HepG2 (cell line): ENCODE measurements around the gene DQX1. TPM values are rescaled to one million over a fixed set of nuclear protein-coding genes. Genes with fewer than 3 reads are reported as not detected.

Experiments
- TERF1 ChIP-seq: sonication (generic); formaldehyde crosslinking; IDR thresholded peaks from 2 replicates; pipeline ENCODE4 v1.8.0; 2022; ENCODE audit warnings: mild to moderate bottlenecking, missing genetic modification reagents, moderate library complexity
- ZBED4 ChIP-seq: sonication (generic); formaldehyde crosslinking; IDR thresholded peaks from 2 replicates; pipeline ENCODE4 v1.4.0; 2020; ENCODE audit warnings: missing genetic modification reagents, borderline replicate concordance
- ZKSCAN5 ChIP-seq: sonication (generic); formaldehyde crosslinking; IDR thresholded peaks from 2 replicates; pipeline ENCODE4 v1.5.1; 2020; ENCODE audit warnings: mild to moderate bottlenecking, missing genetic modification reagents
- ZNF33A ChIP-seq: sonication (generic); formaldehyde crosslinking; IDR thresholded peaks from 2 replicates; pipeline ENCODE4 v1.5.1; 2020; ENCODE audit warnings: missing genetic modification reagents, mild to moderate bottlenecking, moderate library complexity, borderline replicate concordance
- ZNF510 ChIP-seq: sonication (generic); formaldehyde crosslinking; IDR thresholded peaks from 2 replicates; pipeline ENCODE4 v1.4.0; 2020; ENCODE audit warnings: low read depth, mild to moderate bottlenecking, missing genetic modification reagents
- ZNF589 ChIP-seq: sonication (generic); formaldehyde crosslinking; conservative IDR thresholded peaks from 2 replicates; pipeline ENCODE4 v1.8.0; 2022; ENCODE audit warnings: mild to moderate bottlenecking, moderate library complexity, missing genetic modification reagents
- ZNF782 ChIP-seq: sonication (generic); formaldehyde crosslinking; IDR thresholded peaks from 2 replicates; pipeline ENCODE4 v1.4.0; 2020; ENCODE audit warnings: missing genetic modification reagents, mild to moderate bottlenecking, borderline replicate concordance
- polyA plus RNA-seq, 8 experiments: library from polyadenylated mRNA; depleted of rRNA in 3 of 8; stranded (reverse) in 7 of 8; unstranded in 1 of 8; fragments of >200 nt; fragmentation: Illumina TruSeq in 4 of 8; extraction: Trizol in 4 of 8; gene quantifications; 2 replicates each; pipeline versions ENCODE4 v1.2.1 to v1.2.3, GENCODE V29; 2011 to 2016; ENCODE audit warnings: low read depth in 4 of 8, missing spikeins in 1 of 8, mixed read lengths in 1 of 8; ENCODE audit not compliant: insufficient read depth in 1 of 8
- total RNA-seq, 5 experiments: library from RNA; depleted of rRNA; stranded (reverse); fragments of >200 nt; fragmentation: Illumina TruSeq; extraction: Trizol; gene quantifications; 2 replicates each; pipeline ENCODE4 v1.2.3, GENCODE V29; 2016; ENCODE audit warnings: low read depth in 1 of 5
- TF ChIP-seq, protein P1 (sequence below): sonication (generic); formaldehyde crosslinking; IDR thresholded peaks from 2 replicates; pipeline ENCODE4 v1.8.0; 2022; ENCODE audit warnings: mild to moderate bottlenecking, missing genetic modification reagents; ENCODE audit not compliant: insufficient replicate concordance
- TF ChIP-seq, protein P2 (sequence below): sonication (generic); formaldehyde crosslinking; IDR thresholded peaks from 2 replicates; pipeline ENCODE4 v1.4.0; 2020; ENCODE audit warnings: missing genetic modification reagents
- TF ChIP-seq, protein P3 (sequence below): sonication (generic); formaldehyde crosslinking; IDR thresholded peaks from 2 replicates; pipeline ENCODE4 v1.8.1; 2023; ENCODE audit warnings: mild to moderate bottlenecking, inconsistent platforms, moderate library complexity, missing genetic modification reagents, borderline replicate concordance
- TF ChIP-seq, protein P4 (sequence below): sonication (generic); formaldehyde crosslinking; IDR thresholded peaks from 2 replicates; pipeline ENCODE4 v1.5.1; 2020; ENCODE audit warnings: missing genetic modification reagents, mild to moderate bottlenecking, borderline replicate concordance
- TF ChIP-seq, protein P5 (sequence below): sonication (generic); formaldehyde crosslinking; IDR thresholded peaks from 2 replicates; pipeline ENCODE4 v1.8.0; 2022; ENCODE audit warnings: missing genetic modification reagents, low read depth, mild to moderate bottlenecking, borderline replicate concordance
- TF ChIP-seq, protein P6 (sequence below): sonication (generic); formaldehyde crosslinking; IDR thresholded peaks from 2 replicates; pipeline ENCODE4 v1.5.0; 2020; ENCODE audit warnings: mild to moderate bottlenecking, missing genetic modification reagents, borderline replicate concordance

The DQX1 gene
- total and polyA plus RNA-seq, 2 of the 13 experiments (the other 11 are each of a cell fraction or from before 2014, with no cell fraction given), result 27.6 to 89.8 TPM

GRCh38 chr2:74530239-74531187 lies 4.5 kb upstream of the DQX1 start (continued):
- TF ChIP-seq, protein P1, sequence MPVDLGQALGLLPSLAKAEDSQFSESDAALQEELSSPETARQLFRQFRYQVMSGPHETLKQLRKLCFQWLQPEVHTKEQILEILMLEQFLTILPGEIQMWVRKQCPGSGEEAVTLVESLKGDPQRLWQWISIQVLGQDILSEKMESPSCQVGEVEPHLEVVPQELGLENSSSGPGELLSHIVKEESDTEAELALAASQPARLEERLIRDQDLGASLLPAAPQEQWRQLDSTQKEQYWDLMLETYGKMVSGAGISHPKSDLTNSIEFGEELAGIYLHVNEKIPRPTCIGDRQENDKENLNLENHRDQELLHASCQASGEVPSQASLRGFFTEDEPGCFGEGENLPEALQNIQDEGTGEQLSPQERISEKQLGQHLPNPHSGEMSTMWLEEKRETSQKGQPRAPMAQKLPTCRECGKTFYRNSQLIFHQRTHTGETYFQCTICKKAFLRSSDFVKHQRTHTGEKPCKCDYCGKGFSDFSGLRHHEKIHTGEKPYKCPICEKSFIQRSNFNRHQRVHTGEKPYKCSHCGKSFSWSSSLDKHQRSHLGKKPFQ (CRISPR knock-in tag), result no peak
- TF ChIP-seq ZKSCAN5 (0 out of 2 replicates have a peak, but pooled peaks have one; percentile 39), ZNF33A (CRISPR knock-in tag) (no peak), TERF1 (CRISPR knock-in tag) (peak; percentile 2; the same call in 1 of the 2 replicates), ZNF782 (no peak), ZNF510 (CRISPR knock-in tag) (no peak), ZNF589 (peak; percentile 57; the same call in 1 of the 2 replicates), ZBED4 (no peak)
- TF ChIP-seq, protein P2, sequence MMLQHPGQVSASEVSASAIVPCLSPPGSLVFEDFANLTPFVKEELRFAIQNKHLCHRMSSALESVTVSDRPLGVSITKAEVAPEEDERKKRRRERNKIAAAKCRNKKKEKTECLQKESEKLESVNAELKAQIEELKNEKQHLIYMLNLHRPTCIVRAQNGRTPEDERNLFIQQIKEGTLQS (CRISPR knock-in tag), result no peak
- TF ChIP-seq, protein P3, sequence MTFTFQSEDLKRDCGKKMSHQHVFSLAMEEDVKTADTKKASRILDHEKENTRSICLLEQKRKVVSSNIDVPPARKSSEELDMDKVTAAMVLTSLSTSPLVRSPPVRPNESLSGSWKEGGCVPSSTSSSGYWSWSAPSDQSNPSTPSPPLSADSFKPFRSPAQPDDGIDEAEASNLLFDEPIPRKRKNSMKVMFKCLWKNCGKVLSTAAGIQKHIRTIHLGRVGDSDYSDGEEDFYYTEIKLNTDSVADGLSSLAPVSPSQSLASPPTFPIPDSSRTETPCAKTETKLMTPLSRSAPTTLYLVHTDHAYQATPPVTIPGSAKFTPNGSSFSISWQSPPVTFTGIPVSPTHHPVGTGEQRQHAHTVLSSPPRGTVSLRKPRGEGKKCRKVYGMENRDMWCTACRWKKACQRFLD (CRISPR knock-in tag), result no peak
- TF ChIP-seq, protein P4, sequence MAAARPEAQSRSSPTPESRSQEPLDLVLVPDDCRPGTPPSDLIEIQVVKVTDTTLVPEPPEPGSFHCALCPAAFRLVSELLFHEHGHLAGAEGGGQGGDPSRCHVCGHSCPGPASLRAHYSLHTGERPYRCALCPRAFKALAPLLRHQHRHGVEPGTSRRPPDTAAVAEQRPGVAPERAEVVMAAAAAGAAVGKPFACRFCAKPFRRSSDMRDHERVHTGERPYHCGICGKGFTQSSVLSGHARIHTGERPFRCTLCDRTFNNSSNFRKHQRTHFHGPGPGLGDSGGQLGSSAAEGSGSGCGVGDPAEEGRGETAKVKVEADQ (CRISPR knock-in tag), result peak; percentile 7; the same call in 1 of the 2 replicates
- TF ChIP-seq, protein P5, sequence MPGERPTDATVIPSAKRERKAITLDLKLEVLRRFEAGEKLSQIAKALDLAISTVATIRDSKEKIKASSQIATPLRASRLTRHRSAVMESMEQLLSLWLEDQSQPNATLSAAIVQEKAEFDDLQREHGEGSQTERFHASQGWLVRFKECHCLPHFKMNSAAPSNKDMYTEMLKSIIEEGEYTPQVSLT, result no peak
- TF ChIP-seq, protein P6, sequence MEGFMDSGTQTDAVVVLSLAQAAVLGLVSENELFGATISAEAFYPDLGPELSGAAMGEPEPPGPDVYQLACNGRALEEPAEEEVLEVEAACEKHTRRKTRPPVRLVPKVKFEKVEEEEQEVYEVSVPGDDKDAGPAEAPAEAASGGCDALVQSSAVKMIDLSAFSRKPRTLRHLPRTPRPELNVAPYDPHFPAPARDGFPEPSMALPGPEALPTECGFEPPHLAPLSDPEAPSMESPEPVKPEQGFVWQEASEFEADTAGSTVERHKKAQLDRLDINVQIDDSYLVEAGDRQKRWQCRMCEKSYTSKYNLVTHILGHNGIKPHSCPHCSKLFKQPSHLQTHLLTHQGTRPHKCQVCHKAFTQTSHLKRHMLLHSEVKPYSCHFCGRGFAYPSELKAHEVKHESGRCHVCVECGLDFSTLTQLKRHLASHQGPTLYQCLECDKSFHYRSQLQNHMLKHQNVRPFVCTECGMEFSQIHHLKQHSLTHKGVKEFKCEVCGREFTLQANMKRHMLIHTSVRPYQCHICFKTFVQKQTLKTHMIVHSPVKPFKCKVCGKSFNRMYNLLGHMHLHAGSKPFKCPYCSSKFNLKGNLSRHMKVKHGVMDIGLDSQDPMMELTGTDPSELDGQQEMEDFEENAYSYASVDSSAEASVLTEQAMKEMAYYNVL (CRISPR knock-in tag), result no peak
